HG03025 (cell line): ENCODE measurements around the gene ZNF285.
"Not testable (repeated sequence)": the region's sequence is repeated elsewhere in the genome, so short reads cannot be mapped to it uniquely, and the experiment has no call there.

ENCODE experiments used
- ATAC-seq: cut with Tn5 transposase; IDR thresholded peaks from one replicate; pipeline ENCODE4 v1.9.1; 2021; ENCODE audit warnings: mild to moderate bottlenecking, moderate library complexity; ENCODE audit not compliant: unreplicated experiment, low FRiP score

Gene ZNF285

DNA sequence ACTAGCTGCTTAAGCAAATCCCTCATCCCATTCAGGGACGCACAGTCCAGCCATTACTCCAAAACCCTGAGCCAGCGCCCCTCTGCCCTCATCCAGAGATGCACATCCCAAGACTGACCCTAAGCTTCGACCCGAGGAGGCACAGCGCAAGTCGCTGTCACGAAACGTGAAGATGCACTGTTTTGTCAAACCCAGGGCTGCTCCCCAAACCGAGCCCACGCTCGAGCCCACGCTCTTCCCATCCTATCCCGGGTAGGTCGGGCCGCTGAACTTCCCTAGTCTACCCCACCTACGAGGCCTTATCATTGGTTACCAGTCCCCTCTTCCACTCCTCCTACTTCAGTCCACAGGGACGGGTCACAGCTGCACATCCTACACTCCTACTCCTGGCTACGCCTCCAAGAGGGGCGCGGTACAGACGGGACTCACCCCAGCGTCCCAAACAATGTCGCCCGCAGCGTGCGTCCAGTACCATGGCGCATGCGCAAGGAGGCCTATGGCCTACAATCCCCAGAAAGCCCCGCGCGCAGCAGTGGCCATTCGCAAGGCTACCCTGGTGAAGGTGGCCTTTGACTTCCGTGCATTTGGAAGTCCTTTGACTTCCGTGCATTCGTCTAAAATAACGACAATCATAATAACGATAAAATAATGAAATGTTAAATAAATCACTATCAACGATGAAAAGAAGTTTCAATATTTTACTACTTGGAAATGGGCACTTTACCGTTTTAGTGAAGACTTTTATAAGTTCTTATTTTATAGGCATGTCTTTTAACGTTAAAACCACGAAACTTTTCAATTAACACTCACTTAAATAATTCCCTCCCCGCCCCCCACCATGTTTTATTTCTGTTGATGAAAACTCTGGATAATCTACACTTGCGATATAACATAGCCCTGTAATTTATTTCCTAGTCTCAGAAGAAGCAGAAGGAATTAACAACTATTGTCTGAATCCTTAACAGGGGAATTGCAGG lies at the start of gene ZNF285:
ZNF285 (minus strand) TSS at position 470 of the 977 bp plus-strand sequence. CDS start 4,395 bp downstream, outside the sequence.
- no peak for ATAC-seq

DNA sequence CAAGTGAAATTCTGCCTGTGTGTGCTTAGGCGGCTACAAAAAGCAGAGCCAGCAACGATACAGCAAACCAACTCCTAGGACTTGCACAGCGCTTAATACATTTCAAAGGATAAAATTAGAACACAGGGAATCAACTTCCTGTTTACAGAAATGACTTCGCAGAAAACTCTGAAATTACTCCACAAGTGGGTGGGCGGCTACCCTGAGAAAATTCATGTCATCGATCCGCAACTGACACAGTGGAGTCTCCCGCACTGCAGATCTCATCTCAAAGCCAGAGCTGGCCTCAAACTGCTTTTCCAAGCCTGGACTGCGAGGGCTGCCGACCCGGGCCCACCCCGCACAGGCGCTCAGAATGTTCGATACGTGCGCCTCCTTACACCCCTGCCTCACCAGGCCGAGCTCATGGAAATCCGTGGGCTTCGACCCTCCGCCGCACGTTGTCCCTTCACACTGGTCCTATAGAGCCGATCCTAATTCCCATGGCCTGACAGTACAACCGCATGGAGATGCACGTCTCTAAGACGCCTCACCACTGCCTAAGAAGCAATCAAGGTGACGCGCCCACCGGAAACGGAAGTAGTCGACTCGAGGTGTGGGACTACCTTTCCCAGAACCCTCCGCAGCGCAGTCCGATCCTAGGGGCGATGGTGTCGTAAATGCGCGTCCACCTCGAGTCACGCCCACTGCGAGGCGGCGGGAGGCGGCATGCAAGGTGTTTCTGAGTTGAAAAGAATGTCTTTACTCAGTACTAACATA lies 46.7 kb upstream of the ZNF285 start, which contains the start of gene ZNF229:
ZNF229 (minus strand) TSS at position 557 of the 759 bp plus-strand sequence. CDS start 5,625 bp downstream, outside the sequence.
- no peak for ATAC-seq

DNA sequence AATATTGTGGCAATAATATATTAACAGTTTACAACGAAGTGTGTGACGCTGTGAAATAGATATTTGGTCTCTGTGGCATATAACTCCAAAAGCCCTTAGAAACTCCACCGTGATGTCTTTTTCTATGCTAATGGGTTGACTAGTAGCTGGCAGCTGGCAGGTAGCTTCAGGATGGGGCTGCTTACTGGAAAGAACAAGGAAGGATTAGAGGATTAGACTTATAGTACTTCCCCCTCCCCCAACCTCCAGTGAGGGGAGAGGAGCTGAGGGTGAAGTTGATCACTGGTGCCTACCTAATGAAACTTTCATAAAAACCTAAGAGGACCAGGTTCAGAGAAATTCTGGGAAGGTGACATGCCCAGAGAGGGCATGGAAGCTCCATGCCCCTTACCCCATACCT lies 37.0 kb upstream of the ZNF285 start:
- no peak for ATAC-seq

DNA sequence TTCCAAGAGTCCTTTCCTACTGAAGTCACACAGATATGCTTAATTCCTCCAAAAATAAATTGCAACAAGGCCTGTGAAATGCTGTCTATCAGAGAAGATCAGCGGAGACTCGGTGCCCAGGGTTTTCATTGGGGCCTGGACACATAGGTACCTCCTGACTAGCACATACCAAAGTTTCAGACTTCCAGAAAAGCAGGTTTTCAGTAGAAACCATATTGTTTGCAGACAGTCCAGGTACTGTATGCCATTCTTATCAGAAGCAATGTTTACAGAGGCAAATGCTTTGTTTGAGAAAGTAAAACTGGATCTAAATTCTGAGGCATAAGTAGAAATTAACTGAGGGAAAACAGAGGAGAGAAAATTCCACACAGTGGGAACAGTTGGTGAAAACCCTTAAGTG lies 34.0 kb upstream of the ZNF285 start:
- ATAC-seq = no peak

DNA sequence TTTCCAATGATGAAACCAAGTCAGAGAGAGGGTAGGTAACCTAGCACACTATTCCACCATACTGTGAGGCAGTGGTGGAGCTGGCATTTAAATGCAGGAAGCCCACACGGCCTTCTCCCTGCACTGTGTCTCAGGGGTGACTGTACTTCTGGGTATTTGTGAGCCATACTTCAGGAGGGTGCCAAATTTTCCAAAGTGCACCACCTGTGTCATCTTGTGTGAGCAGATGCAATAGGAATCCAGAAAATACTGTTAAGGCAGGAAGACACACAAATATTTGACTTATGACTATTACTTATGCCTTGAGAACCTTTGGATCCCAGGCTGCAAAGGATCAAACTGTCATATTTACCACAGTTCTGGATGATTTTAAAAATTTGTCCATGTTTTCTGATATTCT lies 29.5 kb upstream of the ZNF285 start:
- ATAC-seq = no peak

DNA sequence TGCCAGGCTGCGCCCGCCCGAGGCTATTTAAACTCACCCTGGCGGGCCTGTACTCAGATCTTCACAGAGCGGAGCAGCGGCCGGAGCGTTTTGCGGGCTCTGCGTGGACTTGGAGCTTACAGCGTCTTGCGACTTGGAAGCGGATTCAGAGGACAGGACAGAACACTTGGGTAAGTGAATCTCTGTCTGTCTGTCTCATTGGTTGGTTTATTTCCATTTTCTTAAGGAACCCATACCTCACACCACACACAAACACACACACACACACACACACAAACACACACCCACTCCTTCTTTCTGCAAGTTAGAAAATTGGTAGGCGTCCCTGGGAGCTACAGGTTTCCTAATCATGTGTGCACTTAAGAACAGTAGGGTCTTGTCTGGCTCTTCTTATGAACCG lies 14.1 kb upstream of the ZNF285 start:
- ATAC-seq = not testable (repeated sequence)

DNA sequence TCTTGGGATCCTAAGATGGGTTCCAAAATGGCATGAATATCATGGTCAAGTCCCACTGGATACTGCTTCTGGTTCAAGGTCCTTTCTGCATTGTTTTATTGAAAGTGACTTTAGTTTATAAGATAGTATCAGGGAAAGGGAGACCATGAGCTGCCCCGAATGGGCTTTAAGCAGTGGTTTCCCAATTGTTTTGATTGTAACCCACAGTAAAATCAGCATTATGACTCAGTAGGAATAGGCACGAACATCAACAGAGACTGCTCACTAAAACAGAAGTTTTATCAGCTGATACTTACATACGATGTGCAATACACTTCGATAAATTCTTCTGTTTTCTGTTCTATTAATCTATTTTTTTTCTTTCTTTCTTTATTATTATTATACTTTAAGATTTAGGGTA lies 12.1 kb downstream of the ZNF285 start:
- not testable (repeated sequence) for ATAC-seq

DNA sequence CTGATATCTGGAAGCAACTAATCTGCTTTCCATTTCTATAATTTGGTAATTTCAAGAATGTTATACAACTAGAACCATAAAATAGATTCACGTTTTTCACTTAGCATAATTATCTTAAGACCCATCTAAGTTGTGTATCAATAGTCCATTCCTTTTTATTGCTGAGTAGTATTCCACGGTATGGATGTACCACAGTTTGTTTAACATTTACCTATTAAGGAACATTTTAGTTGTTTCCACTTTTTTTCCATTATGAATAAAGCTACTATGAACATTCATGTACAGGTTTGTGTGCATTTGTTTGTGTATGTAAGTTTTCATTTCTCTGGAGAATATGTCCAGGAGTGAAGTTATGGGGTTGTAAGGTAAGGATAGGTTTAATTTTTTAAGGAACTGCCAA lies 26.6 kb downstream of the ZNF285 start:
- ATAC-seq = no peak

DNA sequence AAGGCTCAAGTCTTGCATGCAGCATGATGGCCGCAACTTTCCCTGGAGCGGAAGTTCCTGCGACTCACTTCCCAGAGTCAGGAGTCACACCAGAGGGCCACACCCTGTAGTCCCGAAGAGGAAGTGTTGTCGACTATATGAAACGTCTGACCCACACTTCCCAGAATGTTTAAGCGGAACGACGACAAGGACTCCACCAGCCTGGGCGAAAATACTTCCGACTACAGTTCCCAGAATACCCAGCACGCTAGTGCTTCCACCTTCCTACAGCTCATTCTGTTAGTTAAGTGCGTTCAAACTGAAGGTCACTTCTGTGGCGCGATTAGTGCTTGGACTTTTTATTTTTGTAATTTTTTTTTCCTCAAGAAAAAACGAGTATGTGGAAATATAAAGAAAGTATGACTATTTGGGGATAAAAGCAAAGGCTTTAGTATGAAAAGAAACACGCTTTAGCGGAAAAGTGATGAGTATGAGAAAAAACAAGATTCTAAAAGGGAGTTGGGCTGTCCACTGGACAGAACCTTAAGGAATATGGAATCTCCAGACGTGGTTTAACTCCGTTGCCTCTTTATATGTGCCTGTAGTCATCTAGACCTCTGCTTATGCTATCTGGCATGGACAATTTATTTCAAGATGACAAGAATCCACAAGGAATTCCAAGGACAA lies 29.5 kb downstream of the ZNF285 start:
- no peak for ATAC-seq

DNA sequence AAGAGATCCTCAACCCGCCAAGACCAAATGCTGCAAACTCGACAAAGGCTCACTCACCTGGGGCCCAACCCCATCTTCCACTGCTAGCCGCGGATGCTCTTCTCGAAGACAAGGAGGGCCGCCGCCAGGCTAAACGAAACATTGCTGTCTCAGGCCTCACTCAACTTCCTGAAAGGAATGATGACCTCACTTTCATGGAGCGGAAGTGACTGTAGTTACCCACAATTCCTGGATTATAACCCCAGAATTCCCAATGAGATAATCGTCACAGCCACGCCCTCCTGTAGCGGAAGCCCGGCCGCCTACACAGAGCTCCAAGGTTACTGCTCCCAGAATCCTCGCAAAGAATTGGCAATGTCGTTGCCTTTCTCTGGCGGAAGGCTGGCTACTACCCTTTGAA lies 34.4 kb downstream of the ZNF285 start:
- ATAC-seq = no peak

DNA sequence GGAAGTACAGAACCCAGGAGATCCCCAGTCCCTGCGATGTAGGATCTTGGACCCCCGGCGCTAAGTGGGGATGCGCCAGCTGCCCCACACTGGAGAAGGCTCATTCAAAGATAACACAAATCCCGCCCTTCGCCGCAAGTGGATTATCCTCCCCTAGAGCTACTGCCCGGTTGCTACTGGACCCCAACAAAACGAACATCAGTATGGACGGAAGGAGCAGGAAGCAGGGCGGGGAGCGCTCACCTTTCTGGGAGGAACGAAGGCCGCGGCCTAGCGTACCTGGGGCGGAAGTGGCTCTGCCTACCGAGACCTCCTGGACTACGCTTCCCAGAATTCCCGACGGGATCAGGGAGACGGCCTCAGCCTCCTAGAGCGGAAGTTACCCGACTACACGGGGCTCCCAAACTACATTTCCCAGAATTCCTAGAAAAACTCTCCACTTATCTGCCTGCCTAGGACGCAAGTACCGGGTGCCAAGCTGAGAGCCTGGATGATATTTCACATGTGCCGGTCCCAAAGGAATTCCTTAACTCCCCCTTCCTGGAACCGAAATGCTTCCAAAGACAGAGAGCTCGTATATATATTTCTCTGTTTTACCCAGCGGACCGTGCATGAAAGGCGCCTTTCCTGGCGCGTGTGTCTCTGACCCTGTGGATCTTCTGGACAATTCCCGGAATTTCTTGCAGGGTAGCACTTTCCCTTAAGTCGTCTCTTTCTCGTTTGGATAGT lies 44.9 kb downstream of the ZNF285 start, which contains the start of gene ZNF112:
ZNF112 (minus strand) TSS at position 298 of the 729 bp plus-strand sequence. CDS start 16,141 bp downstream, outside the sequence.
- no peak for ATAC-seq

DNA sequence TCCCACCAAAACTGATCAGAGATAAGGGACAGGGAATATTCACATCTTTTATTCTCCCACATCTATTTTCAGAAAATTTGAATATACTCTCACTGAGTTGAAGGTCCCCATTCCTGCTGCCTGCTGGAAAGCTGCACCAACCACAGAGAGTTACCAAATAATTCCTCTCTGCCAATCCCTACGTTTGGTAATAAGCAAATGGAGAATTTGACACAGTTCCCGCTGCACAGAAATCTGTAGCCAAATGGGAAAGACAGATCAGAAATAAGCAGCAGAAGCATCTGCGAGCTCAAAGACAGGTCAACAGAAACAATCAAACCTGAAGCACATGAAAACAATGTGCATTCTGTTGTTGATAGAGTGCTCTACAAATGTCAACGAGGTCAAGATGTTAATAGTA lies 54.9 kb downstream of the ZNF285 start:
- no peak for ATAC-seq

DNA sequence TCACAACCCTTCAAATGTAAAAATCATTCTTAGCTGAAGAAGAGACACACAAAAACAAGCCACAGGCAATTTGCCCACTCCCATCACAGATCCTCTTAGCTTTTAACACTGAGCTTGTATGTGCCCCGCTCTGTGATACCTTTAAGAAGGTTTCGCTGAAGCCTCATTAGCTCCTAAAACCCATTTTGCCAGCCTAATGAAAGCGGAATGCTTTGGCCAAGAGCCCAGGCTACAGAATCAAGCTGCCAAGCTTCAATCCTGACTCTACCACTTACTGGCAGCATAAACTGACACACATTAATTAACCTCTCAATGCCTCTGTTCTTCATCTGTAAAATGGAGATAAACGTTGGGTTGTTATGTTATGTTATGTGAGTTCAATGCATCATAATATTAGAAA lies 55.4 kb downstream of the ZNF285 start:
- ATAC-seq = no peak

DNA sequence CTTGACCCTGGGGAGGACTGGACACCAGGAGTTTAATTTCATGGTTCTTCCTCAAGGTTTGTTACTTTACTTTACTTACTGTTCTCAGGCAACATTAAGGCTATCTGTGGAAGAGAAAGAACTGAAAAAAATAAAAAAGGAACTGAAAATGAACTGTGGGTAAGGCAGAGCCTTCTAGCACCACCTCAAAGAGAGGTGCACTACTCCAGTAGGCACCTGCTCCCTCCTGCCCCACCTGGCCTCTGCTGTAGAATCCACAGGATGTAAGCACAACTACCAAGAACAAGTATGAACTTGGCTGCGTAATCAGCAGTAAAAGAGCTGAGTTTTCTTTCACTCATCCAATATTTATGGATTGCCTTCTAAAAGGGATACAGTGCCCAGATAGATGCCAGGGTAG lies 57.2 kb downstream of the ZNF285 start:
- no peak for ATAC-seq

DNA sequence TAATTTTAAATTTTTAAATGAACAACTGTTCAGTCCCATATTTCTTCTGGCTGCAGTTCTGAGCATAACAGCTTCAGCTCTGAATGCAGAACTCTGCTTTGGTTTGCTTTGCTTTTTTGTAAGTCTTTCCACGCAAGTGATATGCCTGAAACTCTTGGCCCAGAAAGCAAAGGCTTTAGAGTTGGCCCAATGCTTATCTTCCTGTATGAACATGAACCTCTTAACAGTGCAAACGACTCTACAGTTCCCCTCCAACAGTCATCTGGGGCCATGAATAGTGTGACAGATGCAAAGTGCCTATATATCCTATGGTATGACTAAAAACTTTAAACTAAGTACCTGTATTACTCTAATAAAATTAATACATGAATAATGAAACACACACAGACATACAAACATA lies 59.6 kb downstream of the ZNF285 start:
- no peak for ATAC-seq

DNA sequence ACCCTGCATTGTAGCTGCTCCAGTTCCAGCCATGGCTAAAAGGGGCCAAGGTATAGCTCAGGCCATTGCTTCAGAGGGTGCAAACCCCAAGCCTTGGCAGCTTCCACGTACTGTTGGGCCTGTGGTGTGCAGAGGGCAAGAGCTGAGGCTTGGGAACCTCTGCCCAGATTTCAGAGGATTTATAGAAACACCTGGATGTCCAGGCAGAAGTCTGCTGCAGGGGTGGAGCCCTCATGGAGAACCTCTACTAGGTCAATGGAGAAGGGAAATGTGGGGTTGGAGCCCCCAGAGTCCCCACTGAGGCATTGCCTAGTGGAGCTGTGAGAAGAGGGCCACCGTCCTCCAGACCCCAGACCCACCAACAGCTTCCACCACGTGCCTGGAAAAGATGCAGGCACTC lies 66.8 kb downstream of the ZNF285 start:
- ATAC-seq = not testable (repeated sequence)
